Stimulated activated CD8-positive, alpha-beta memory T cell treated with anti-CD3 and anti-CD28 coated beads, Interleukin-2, amount 100 ng/mL, for 48 hours (primary cell): ENCODE data around the gene NFE2L1.
A peak's percentile ranks its signal among the peaks of the same experiment; 100 is the strongest.
"Not testable (repeated sequence)": the region's sequence is repeated elsewhere in the genome, so short reads cannot be mapped to it uniquely, and the experiment has no call there.

Source experiments
- DNase-seq, 2 donors: peaks; one replicate each; pipeline ENCODE4 v3.0.0-alpha.2; 2020; ENCODE audit warnings: low read depth in 2 of 2

Gene NFE2L1

DNA sequence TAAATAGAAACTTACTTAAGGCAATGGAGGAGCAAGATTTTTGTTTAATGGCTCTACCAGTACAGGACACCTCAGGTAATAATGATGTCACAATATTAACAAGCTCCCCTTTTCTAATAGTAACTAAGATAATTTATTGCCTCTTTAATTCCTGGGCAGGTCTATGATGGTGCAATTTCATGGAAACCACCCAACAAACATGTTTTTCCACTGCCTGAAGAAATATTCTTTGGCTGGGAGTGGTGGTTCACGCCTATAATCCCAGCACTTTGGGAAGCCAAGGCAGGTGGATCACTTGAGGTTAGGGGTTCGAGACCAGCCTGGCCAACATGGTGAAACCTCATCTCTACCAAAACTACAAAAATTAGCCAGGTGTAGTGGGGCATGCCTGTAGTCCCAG is 19.6 kb downstream of the NFE2L1 start:
- not testable (repeated sequence) for DNase-seq

DNA sequence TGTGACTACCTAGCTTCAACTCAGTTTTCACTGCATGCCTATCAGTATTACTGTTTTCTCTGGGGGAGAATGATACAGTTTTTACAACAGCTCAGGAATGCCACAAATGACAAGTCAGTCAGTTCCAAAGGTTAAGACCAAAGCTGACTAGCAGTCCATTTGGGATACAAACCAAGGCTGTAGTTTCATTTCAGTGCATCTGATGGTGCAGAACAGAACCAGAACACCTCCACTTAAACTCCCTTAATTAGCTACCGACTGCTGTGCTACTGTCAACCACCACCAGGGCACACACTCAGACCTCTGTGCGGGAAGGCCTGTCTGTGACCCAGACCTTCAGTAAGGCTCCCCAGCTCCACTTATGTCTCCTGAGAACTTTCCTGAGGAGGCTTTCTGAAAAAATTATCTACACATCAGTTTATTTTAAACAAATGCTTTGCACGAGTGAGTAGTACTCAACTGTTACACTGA is 20.4 kb downstream of the NFE2L1 start:
- no peak for DNase-seq

DNA sequence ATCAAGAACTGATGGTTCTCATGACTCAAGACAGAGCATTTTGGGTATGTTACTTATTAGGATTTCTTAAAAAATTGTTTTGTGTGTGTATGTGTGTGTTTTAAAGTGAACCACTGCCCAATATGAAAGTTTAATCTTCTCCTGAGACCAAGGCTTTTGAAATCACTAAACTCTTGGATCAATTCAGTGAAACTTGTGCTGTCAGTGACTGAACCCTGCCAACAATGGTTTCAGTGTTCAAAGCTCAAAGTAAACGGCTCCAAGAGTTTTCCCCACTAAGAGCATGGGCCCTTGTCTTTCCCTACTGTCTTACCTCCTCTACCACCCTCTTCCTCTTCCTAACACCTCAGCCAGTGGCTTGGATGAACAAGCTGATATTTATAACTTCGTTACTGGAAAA is 22.0 kb downstream of the NFE2L1 start:
- no peak for DNase-seq

DNA sequence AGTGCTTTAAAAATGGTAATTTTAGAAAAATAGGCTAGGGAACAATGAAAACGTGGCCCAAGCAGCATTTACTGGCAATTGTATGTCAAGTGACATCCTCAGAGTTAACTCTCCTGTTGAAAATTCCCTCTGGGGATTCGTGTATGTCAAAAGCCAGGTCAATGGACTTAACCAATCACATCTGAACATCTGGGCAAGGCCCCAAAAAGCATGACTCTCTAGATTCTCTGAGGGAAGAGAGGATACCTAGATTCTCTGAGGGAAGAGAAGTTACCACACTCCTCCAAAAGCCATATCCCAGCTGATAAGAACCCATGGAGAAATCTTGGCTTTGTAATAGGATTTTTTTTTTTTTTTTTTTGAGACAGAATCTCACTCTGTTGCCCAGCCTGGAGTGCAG is 23.5 kb downstream of the NFE2L1 start:
- no peak for DNase-seq

DNA sequence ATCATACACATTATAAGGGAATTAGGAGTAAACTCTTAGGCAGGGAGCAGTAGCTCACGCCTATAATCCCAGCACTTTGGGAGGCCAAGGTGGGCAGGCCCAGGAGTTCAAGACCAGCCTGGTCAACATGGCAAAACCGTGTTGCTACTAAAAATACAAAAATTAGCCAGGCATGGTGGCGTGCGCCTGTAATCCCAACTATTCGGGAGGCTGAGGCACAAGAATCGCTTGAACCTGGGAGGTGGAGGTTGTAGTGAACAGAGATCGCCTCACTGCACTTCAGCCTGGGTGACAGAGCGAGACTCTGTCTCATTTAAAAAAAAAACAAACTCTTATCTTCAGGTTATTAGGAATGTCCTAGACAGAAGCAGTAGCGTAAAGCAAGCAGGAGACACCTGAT is 24.7 kb downstream of the NFE2L1 start:
- DNase-seq, result not testable (repeated sequence)

DNA sequence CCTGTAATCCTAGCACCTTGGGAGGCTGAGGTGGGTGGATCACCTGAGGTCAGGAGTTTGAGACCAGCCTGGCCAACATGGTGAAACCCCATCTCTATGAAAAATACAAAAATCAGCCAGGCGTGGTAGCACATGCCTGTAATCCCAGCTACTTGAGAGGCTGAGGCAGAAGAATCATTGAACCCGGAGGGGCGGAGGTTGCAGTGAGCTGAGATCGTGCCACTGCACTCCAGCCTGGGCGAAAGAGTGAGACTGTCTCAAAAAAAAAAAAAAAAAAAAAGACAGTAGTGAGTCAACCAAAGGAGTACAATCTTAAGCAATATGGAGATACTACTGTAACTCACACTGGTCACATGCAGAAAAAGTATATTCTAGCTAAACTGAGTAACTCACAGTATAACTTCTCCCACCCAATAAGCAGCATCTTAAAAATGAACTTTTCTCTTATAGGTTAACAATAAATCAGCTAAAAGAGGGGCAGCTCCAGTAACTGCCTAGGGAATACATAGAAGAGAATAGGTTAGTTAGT is 25.5 kb downstream of the NFE2L1 start:
- not testable (repeated sequence) for DNase-seq

DNA sequence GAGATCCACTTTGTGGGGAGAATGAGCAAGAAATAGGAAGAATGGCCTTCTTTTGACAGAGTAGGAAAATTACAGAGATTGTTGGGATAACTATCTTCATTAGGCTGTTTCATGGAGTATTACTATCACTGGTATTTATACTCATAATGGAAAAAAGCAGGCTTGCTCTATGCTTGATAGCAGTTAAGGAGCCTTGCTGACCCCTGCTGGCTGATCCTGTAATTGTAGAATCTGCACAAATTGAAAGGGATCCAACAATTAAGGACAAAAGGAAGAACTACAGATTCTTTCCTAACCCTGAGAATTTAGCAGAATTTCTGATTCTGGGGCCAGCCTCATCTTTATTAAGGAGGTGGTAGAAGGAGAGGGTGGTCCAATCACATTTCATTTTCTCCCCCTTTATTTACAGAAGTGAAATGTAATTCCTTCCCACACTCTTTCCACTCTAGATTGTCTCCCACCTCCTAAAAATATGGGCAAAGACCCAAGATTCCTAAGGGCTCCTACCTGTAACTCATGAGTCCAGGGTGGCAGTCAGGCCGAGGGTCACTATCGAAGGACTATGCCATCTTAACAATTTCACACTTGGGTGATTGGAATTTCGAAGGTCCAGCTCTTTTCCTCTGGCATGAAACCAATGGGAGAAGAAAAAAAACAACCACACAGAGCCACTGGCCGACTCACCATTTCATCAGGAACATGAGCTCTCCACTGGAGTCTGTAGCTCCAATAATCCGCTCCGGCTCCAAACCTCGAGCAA is 26.3 kb downstream of the NFE2L1 start:
- DNase-seq, result peak; percentile 42 to 46

DNA sequence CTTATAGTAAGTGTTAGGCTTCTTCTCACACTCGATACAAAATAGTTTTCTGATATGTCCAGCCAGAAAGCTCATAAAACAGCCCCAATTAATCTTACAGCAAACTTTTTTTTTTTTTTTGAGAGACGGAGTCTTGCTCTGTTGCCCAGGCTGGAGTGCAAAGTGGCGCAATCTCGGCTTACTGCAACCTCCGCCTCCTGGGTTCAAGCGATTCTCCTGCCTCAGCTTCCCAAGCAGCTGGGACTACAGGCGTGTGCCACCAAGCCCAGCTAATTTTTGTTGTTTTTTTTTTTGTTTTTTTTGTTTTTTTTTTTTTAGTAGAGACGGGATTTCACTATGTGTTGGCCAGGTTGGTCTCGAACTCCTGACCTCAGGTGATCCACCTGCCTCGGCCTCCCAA is 29.0 kb downstream of the NFE2L1 start:
- DNase-seq, result not testable (repeated sequence)

DNA sequence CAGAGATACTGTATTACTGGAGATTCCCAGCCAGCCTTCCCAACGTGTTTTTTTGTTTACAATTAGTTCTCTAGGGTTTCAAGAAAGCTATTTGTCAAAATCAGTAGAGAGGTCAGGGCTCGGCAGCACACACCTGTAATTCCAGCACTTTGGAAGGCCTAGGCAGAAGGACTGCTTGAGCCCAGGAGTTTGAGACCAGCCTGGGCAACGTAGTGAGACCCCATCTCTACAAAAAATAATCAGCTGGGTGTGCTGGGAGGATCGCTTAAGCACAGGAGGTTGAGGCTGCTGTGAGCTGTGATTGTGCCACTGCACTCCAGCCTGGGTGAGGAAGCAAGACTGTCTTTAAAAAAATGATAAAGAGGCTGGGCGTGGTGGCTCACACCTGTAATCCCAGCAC is 33.7 kb downstream of the NFE2L1 start:
- DNase-seq, result no peak

DNA sequence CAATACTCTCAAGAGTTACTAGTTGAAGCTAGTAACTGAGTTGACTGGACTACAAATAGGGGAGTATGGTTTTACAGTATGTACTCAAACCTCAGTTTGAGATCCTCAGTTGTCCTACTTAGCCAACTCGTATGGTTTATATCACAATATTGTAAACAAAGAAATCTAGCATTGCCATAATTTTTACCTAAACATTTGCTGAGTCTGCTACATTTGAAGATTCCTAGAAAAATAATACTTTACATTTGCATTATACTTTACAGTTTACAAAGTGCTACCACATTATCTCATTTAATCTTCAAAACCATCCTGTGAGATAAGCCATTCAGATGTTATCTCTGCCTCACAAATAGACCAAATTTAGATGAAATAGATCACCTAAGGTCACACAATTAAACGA is 36.8 kb downstream of the NFE2L1 start:
- DNase-seq, result no peak

DNA sequence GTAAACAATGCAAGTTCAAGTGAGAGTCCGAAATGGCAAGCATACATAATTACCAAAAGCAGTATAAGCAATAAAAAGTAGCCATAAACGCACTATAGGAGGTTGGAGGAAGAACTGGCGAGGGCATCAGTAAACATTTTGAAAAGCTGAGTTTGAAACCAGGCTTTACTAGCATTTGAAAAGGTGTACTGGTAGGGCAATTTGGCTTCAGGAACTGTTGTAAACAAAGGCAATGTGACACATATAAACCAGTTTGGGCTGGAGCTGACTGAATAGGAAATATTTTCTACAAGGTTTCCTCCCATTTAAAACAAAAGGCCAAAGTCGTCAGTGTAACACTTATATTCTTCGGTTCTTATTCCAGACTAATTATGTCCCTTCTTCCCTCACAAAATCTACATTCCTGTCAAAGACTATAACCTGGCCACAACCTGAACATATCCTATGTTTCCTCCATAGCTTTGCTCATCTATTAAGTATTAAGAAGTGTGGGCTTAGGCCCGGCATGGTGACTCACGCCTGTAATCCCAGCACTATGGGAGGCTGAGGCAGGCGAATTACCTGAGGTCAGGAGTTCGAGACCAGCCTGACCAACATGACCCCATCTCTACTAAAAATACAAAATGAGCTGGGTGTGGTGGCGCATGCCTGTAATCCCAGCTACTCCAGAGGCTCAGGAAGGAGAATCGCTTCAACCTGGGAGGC is 45.3 kb downstream of the NFE2L1 start:
- no peak for DNase-seq

DNA sequence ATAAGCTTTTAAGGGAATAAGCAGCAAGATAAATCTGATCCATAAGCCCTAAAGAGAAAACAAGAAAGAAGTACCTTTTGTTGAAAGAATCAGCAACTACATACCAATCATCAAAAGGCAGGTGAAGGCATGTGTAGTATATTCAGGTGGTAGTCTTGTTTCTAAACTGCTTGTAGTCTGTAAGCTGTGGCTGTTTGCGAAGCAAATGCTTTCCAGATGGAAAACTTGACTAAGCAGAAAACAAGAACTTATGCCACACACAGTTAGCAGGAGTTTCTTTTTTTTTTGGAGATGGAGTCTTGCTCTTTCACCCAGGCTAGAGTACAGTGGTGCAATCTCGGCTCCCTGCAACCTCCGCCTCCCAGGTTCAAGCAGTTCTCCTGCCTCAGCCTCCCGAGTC is 47.5 kb downstream of the NFE2L1 start:
- no peak for DNase-seq

DNA sequence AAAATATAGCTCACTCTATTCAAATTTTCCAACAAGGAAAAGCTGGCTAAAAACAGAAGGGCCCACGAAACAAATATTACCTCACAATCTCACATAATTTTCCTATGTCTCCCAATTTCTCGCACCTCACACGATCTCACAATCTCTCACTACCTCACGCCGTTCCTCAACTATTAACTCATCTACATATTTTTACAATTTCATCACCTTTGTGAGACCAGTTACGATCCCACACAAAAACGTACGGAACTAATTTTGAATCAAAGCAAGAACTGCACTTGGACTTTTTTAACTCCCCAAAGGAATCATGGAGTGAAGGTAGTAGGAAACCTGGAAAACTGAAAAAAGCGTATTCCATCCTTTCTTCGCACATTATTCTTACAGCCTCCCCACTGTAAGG is 52.0 kb downstream of the NFE2L1 start:
- DNase-seq, result no peak

DNA sequence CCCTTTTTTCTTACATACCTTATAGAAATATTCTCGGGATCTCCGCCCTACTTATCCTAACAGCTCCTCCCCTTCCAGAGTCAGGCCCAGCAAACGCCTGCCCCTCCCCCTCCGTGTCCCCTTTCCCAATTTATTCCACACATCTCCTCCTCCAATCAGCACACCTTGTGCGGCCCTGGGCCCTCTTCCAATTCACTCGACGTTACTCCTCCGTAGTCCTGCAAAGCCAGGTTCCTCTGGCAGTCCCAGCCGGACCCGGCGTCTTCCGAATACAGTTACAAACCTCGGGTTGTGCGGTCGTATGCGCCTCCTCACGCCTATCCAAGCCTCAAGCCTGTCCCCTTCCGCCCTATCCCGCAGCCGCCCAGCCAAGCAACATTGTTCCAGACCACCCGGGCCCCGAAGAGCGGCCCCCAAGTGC is 52.4 kb downstream of the NFE2L1 start:
- no peak for DNase-seq

DNA sequence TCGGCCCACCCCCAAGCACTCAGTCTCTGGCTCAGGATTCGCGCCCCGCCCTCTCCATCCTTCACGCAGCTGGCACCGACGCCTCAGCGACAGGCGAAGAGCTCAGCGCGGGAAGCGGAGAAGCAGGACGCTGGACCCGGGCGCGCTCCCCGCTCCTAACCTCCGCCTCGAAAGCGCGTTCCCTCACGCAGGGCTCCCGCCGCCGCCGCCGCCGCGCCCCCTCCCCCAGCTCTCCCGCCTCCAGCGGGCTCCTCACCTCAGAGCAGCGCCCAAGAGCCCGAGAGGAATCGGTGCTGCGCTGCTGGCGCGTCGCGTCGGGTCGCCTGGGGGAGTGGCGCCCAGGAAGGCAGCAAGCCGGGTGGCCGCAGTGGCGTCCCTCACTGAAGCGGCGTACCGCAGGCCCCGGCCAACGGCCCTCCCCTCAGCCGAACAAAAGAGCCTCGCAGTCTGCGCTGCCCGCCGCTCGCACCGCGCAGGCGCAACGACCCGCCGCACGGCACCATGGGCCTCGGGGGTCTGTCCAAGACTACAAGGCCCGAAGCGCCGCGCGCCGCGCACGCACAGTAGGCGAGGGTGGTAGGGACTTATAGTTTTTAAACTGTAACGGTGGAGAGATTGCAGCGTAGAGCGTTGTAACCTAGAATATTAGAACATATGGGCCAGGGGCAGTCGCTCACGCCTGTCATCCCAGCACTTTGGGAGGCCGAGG is 53.0 kb downstream of the NFE2L1 start, which contains the start of gene CBX1:
Gene CBX1, minus strand, starts transcription at position 467 of the 709 bp plus-strand sequence. CDS start 24,474 bp downstream, outside the sequence.
- peak; percentile 92 to 94 for DNase-seq

DNA sequence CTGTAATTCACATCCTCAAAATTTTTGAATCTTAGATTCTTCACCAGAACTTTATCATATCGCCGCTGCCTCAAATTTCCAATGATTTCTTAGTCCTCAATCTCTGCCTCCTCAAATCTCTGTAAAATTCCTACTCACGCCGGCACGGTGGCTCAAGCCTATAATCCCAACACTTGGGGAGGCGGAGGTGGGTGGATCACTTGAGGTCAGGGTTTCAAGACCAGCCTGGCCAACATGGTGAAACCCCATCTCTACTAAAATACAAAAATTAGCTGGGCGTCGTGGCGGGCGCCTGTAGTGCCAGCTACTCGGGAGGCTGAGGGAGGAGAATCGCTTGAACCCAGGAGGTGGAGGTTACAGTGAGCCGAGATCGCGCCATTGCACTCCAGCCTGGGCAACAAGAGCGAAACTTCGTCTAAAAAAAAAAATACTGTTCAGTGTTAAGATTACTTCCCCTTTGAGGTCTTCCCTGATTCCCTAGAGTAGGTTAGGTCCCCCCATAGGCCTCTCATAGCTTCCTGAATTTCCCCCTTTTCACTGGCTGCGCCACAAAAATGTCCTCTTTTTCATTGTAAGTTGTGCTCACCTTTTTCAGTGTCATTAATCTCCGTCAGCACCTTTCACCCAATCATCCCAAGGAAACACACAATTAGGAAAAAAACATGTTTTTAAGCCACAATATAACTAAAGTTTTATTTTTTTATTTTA is 54.0 kb downstream of the NFE2L1 start:
- DNase-seq, result no peak

DNA sequence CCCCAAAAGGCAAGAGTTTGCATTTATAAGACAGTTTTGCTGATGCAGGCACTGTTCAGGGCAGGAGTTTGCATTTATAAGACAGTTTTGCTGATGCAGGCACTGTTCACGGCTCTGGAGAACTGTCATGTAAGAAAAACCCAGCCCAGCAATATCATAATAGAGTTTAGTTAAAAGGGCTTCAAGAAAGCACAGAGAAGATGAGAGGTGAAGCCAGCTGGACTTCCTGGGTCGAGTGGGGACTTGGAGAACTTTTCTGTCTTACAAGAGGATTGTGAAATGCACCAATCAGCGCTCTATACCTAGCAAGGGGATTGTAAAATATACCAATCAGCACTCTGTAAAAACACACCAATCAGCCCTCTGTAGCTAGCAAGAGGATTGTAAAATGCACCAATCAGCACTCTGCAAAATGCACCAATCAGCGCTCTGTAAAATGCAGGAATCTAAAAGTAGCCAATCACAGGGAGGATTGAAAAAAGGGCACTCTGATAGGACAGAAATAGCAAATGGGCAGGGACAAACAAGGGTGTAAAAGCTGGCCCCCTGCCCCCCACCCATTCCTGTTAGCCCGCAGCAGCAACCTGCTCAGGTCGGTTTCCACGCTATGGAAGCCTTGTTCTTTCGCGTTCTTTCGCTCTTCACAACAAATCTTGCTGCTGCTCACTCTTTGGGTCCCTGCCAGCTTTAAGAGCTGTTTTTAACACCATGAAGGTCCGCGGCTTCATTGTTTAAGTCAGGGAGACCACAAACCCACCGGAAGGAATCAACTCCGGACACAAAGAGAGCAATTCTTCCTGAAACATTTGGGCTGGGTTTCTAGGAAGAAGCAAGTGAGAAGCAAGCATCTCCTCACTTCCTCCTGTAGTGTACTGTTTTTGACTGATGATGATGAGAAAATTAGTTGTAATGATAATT is 54.9 kb downstream of the NFE2L1 start:
- DNase-seq, result no peak

DNA sequence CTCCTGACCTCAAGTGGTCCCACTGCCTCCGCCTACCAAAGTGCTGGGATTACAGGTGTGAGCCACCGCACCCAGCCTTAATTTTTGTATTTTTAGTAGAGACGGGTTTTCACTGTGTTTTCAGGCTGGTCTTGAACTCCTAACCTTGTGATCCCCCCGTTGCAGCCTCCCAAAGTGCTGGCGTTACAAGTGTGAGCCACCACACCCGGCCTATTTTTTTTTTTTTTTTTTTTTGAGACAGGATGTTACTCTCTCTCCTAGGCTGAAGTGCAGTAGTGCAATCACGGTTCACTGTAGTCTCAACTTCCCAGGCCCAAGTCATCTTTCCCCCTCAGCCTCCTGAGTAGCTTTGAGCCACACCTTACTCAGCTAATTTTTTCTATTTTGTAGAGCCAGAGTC is 56.3 kb downstream of the NFE2L1 start:
- no peak for DNase-seq

DNA sequence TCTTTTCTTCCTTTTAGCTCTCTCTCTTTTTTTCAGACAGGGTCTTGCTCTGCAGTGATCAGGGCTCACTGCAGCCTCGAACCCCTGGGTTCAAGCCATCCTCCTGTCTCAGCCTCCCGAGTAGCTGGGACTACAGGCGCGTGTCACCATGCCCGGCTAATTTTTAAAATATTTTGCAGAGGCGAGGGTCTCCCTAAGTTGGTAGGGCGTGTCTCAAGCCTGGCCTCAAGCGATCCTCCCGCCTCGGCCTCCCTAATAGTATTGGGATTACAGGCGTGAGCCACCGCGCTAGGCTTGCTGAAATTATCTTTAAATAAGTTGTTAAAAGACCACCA is 58.6 kb downstream of the NFE2L1 start:
- DNase-seq, result no peak
